HEK293 (cell line): ENCODE results near the gene KCTD1.

Experiments used
- CTCF ChIA-PET: fragments of 350-600 bp; formaldehyde crosslinking; extraction: SDS; loops from one replicate; lab custom pipeline; 2021; ENCODE audit warnings: antibody characterized with exemption; lab: Yijun Ruan, JAX
- POLR2A ChIA-PET: fragments of 300-600 bp; formaldehyde crosslinking; extraction: SDS; loops from one replicate; lab custom pipeline; 2020; ENCODE audit warnings: antibody characterized with exemption, inconsistent platforms; lab: Yijun Ruan, JAX
- H3K27ac ChIP-seq: fragments of 200-500 bp; sonication (Bioruptor generic); 2 replicates; pipeline ENCODE4 v1.5.1; 2014; ENCODE audit warnings: low read depth, low read length, control low read depth, inconsistent platforms; ENCODE audit errors: extremely low read depth
- H3K36me3 ChIP-seq, 2 experiments: fragments of 200-500 bp in 1 of 2; sonication (Bioruptor generic) in 1 of 2; 1 replicate in 1 of 2; 2 replicates in 1 of 2; pipeline ENCODE4 v1.5.1; 2014 to 2017; ENCODE audit warnings: inconsistent platforms in 2 of 2, low read length in 2 of 2; ENCODE audit not compliant: control insufficient read depth in 2 of 2, insufficient read depth in 1 of 2
- H3K4me1 ChIP-seq: fragments of 200-500 bp; sonication (Bioruptor generic); 2 replicates; pipeline ENCODE4 v1.5.1; 2014; ENCODE audit warnings: mild to moderate bottlenecking, low read length, inconsistent platforms; ENCODE audit not compliant: control insufficient read depth, insufficient read depth
- H3K4me3 ChIP-seq: 2 replicates; pipeline ENCODE4 v1.5.1; 2011; ENCODE audit warnings: low read depth, mild to moderate bottlenecking, control low read depth, low read length, moderate library complexity
- H3K9me3 ChIP-seq: fragments of 200-500 bp; sonication (Bioruptor generic); 2 replicates; pipeline ENCODE4 v1.5.1; 2014; ENCODE audit warnings: low read depth, low read length, inconsistent platforms; ENCODE audit not compliant: control insufficient read depth, insufficient read depth
- GLI2 ChIP-seq: fragments of 450-650 bp; formaldehyde crosslinking; IDR thresholded peaks from 2 replicates; pipeline ENCODE4; 2017; ENCODE audit warnings: missing biosample characterization, missing genetic modification characterization, low read depth, borderline replicate concordance
- GLIS2 ChIP-seq: fragments of 450-650 bp; formaldehyde crosslinking; IDR thresholded peaks from 2 replicates; pipeline ENCODE4 v1.5.1; 2016; ENCODE audit warnings: missing biosample characterization, missing genetic modification characterization
- HOXA7 ChIP-seq: sonication (generic); formaldehyde crosslinking; IDR thresholded peaks from 2 replicates; pipeline ENCODE4 v1.8.1; 2022; ENCODE audit warnings: missing genetic modification reagents, borderline replicate concordance
- MZF1 ChIP-seq: fragments of 450-650 bp; formaldehyde crosslinking; IDR thresholded peaks from 2 replicates; pipeline ENCODE4 v1.5.1; 2017; ENCODE audit warnings: missing biosample characterization, missing genetic modification characterization, borderline replicate concordance
- TRIM28 ChIP-seq: IDR thresholded peaks from 2 replicates; pipeline ENCODE4 v1.6.1; 2011; ENCODE audit warnings: low read length, control low read depth, borderline replicate concordance
- ZBTB1 ChIP-seq: fragments of 450-650 bp; formaldehyde crosslinking; IDR thresholded peaks from 2 replicates; pipeline ENCODE4 v1.5.1; 2016; ENCODE audit warnings: missing biosample characterization, missing genetic modification characterization
- ZBTB48 ChIP-seq: fragments of 450-650 bp; formaldehyde crosslinking; IDR thresholded peaks from 2 replicates; pipeline ENCODE4 v1.5.1; 2016; ENCODE audit warnings: missing biosample characterization, missing genetic modification characterization
- ZBTB7A ChIP-seq: fragments of 450-650 bp; formaldehyde crosslinking; IDR thresholded peaks from 2 replicates; pipeline ENCODE4 v1.5.1; 2016; ENCODE audit warnings: low read depth, missing biosample characterization, missing genetic modification characterization
- ZEB2 ChIP-seq: fragments of 450-650 bp; formaldehyde crosslinking; IDR thresholded peaks from 2 replicates; pipeline ENCODE4 v1.5.1; 2016; ENCODE audit warnings: missing biosample characterization, missing genetic modification characterization
- ZNF169 ChIP-seq: fragments of 450-650 bp; formaldehyde crosslinking; IDR thresholded peaks from 2 replicates; pipeline ENCODE4 v1.5.1; 2016; ENCODE audit warnings: missing biosample characterization, missing genetic modification characterization
- ZNF2 ChIP-seq: fragments of 450-650 bp; formaldehyde crosslinking; IDR thresholded peaks from 2 replicates; pipeline ENCODE4 v1.5.1; 2016; ENCODE audit warnings: missing biosample characterization, missing genetic modification characterization
- ZNF211 ChIP-seq: fragments of 450-650 bp; formaldehyde crosslinking; IDR thresholded peaks from 2 replicates; pipeline ENCODE4 v1.5.1; 2016; ENCODE audit warnings: low read depth, missing biosample characterization, missing genetic modification characterization
- ZNF23 ChIP-seq: fragments of 450-650 bp; formaldehyde crosslinking; IDR thresholded peaks from 2 replicates; pipeline ENCODE4 v1.5.1; 2016; ENCODE audit warnings: missing biosample characterization, missing genetic modification characterization, borderline replicate concordance
- ZNF302 ChIP-seq: fragments of 450-650 bp; formaldehyde crosslinking; IDR thresholded peaks from 2 replicates; pipeline ENCODE4 v1.5.1; 2016; ENCODE audit warnings: missing biosample characterization, missing genetic modification characterization, low read depth
- ZNF426 ChIP-seq: fragments of 450-650 bp; formaldehyde crosslinking; IDR thresholded peaks from 2 replicates; pipeline ENCODE4 v1.5.1; 2017; ENCODE audit warnings: missing biosample characterization, missing genetic modification characterization, mild to moderate bottlenecking, inconsistent platforms, moderate library complexity
- ZNF48 ChIP-seq: fragments of 450-650 bp; formaldehyde crosslinking; IDR thresholded peaks from 2 replicates; pipeline ENCODE4 v1.5.1; 2016; ENCODE audit warnings: missing biosample characterization, missing genetic modification characterization
- ZNF621 ChIP-seq: fragments of 450-650 bp; formaldehyde crosslinking; IDR thresholded peaks from 2 replicates; pipeline ENCODE4 v1.5.1; 2017; ENCODE audit warnings: missing biosample characterization, missing genetic modification characterization
- ZSCAN16 ChIP-seq: fragments of 450-650 bp; formaldehyde crosslinking; IDR thresholded peaks from 2 replicates; pipeline ENCODE4 v1.5.1; 2016; ENCODE audit warnings: missing biosample characterization, missing genetic modification characterization
- TF ChIP-seq, protein P1 (sequence below): fragments of 450-650 bp; formaldehyde crosslinking; IDR thresholded peaks from 2 replicates; pipeline ENCODE4 v1.5.1; 2016; ENCODE audit warnings: missing biosample characterization, missing genetic modification characterization, borderline replicate concordance
- TF ChIP-seq, protein P2 (sequence below): fragments of 450-650 bp; formaldehyde crosslinking; IDR thresholded peaks from 2 replicates; pipeline ENCODE4 v1.5.1; 2016; ENCODE audit warnings: missing biosample characterization, missing genetic modification characterization
- TF ChIP-seq, protein P3 (sequence below): fragments of 450-650 bp; IDR thresholded peaks from 2 replicates; pipeline ENCODE4 v1.5.1; 2018; ENCODE audit warnings: missing biosample characterization, missing genetic modification characterization

KCTD1 gene

DNA sequence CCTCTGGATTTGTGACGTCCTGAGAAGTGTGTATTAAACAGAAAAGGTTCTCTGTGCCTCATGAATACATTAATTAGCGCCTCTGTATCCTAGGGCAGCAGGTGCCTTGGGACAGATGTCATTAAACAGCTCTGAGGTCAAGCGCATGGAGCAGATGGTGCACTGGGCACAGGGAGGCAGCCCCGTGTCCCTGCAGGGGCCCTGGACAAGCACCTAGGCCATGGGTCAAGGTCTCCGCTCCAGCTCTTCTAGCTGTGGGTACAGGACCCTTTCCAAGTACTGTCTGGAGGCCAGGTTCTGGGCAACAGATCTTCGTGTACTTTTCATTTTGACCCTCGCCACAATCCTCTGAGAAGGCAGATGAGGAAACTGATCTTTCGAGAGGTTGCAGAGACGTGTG lies 126.4 kb downstream of the KCTD1 start:
- Histone ChIP-seq H3K9me3 (no peaks in the 10 kb centered on the region), H3K4me3 (no peak overlapping the region), H3K27ac (no peak overlapping the region), H3K36me3 (no peaks in the 10 kb centered on the region), H3K4me1 (no peaks in the 10 kb centered on the region)
- ChIA-PET POLR2A (no interaction called here), CTCF (no interaction called here)
- TF ChIP-seq, protein P1, sequence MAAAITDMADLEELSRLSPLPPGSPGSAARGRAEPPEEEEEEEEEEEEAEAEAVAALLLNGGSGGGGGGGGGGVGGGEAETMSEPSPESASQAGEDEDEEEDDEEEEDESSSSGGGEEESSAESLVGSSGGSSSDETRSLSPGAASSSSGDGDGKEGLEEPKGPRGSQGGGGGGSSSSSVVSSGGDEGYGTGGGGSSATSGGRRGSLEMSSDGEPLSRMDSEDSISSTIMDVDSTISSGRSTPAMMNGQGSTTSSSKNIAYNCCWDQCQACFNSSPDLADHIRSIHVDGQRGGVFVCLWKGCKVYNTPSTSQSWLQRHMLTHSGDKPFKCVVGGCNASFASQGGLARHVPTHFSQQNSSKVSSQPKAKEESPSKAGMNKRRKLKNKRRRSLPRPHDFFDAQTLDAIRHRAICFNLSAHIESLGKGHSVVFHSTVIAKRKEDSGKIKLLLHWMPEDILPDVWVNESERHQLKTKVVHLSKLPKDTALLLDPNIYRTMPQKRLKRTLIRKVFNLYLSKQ, result no peak
- no peak for TF ChIP-seq ZBTB7A (tag by site-specific recombination)
- TF ChIP-seq ZNF621, result no peak
- no peak for TF ChIP-seq MZF1 (tag by site-specific recombination)
- TF ChIP-seq ZSCAN16 (tag by site-specific recombination), result no peak
- TF ChIP-seq ZNF211 (tag by site-specific recombination), result no peak
- no peak for TF ChIP-seq ZNF2 (tag by site-specific recombination)
- TF ChIP-seq, protein P2, sequence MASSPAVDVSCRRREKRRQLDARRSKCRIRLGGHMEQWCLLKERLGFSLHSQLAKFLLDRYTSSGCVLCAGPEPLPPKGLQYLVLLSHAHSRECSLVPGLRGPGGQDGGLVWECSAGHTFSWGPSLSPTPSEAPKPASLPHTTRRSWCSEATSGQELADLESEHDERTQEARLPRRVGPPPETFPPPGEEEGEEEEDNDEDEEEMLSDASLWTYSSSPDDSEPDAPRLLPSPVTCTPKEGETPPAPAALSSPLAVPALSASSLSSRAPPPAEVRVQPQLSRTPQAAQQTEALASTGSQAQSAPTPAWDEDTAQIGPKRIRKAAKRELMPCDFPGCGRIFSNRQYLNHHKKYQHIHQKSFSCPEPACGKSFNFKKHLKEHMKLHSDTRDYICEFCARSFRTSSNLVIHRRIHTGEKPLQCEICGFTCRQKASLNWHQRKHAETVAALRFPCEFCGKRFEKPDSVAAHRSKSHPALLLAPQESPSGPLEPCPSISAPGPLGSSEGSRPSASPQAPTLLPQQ (tag by site-specific recombination), result no peak
- TF ChIP-seq ZEB2 (tag by site-specific recombination), result no peak
- TF ChIP-seq GLI2 (tag by site-specific recombination), result no peak
- TF ChIP-seq ZBTB48 (tag by site-specific recombination), result no peak
- TF ChIP-seq TRIM28, result no peak
- TF ChIP-seq, protein P3, sequence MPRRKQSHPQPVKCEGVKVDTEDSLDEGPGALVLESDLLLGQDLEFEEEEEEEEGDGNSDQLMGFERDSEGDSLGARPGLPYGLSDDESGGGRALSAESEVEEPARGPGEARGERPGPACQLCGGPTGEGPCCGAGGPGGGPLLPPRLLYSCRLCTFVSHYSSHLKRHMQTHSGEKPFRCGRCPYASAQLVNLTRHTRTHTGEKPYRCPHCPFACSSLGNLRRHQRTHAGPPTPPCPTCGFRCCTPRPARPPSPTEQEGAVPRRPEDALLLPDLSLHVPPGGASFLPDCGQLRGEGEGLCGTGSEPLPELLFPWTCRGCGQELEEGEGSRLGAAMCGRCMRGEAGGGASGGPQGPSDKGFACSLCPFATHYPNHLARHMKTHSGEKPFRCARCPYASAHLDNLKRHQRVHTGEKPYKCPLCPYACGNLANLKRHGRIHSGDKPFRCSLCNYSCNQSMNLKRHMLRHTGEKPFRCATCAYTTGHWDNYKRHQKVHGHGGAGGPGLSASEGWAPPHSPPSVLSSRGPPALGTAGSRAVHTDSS (tag by site-specific recombination), result no peak
- TF ChIP-seq ZBTB1 (tag by site-specific recombination), result no peak
- no peak for TF ChIP-seq ZNF169 (tag by site-specific recombination)

DNA sequence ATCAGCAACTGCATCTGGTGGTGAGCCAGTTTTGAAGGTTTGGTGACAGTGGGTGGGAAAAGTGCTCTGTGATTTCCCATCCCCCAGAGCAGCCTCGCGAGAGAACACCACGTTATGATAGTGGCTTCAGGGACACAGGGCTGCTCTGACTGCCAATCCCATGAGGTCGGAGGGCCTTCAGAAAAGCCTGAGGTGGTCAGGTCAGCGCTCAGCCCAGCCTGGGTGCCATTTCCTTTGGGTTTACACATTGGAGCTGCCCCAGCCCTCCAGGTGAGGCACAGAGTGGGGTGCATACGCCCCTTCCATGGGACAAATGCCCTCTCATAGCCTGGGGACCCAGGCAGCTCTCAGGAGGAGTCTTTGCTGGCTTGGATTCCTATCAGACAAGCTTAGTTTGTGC lies 126.8 kb downstream of the KCTD1 start:
- ChIA-PET POLR2A (no interaction called here), CTCF (no interaction called here)
- H3K4me3 ChIP-seq, result no peak overlapping the region
- H3K36me3 ChIP-seq, result no peaks in the 10 kb centered on the region
- H3K4me1 ChIP-seq, result no peaks in the 10 kb centered on the region
- TF ChIP-seq ZNF302 (no peak), ZNF48 (tag by site-specific recombination) (no peak), GLIS2 (tag by site-specific recombination) (no peak), ZNF23 (tag by site-specific recombination) (no peak), ZNF426 (tag by site-specific recombination) (no peak), HOXA7 (CRISPR knock-in tag) (no peak)
- no peak overlapping the region for H3K27ac ChIP-seq
- no peaks in the 10 kb centered on the region for H3K9me3 ChIP-seq
